Myocyte (in vitro differentiated cells): ENCODE results near the gene NKX2-4. TPM values are rescaled to one million over a fixed set of nuclear protein-coding genes. Genes with fewer than 3 reads are reported as not detected.
"Not testable (repeated sequence)": the region's sequence is repeated elsewhere in the genome, so short reads cannot be mapped to it uniquely, and the experiment has no call there.

Source experiments
- DNase-seq: peaks from one replicate; pipeline ENCODE4 v3.0.0-alpha.2; 2012; ENCODE audit warnings: low read depth
- total RNA-seq: library from RNA; depleted of rRNA; stranded (reverse); fragments of >200 nt; gene quantifications from 2 replicates; pipeline ENCODE4 v1.2.3, GENCODE V29; 2014

Gene NKX2-4
- total RNA-seq, 1 donor from 2014 or later = not detected

DNA sequence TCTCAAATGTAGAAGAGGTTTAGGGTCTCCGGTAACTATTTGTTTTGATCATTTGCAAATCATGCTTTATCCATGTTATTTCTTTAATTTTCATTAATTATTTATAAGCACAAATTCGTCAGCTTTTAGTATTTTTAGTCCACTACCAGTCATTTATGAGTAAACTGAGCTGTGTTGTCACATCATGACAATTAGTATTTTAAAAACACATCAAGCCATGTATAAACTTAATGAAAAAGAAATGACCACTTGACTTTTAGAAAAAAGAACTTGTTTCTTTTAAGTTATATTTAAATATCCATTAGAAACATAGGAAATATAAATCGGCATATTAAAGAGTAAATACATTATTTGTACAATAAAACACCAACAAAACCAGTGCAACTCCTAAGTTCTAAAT lies 2.8 kb downstream of the NKX2-4 start:
- DNase-seq = no peak

DNA sequence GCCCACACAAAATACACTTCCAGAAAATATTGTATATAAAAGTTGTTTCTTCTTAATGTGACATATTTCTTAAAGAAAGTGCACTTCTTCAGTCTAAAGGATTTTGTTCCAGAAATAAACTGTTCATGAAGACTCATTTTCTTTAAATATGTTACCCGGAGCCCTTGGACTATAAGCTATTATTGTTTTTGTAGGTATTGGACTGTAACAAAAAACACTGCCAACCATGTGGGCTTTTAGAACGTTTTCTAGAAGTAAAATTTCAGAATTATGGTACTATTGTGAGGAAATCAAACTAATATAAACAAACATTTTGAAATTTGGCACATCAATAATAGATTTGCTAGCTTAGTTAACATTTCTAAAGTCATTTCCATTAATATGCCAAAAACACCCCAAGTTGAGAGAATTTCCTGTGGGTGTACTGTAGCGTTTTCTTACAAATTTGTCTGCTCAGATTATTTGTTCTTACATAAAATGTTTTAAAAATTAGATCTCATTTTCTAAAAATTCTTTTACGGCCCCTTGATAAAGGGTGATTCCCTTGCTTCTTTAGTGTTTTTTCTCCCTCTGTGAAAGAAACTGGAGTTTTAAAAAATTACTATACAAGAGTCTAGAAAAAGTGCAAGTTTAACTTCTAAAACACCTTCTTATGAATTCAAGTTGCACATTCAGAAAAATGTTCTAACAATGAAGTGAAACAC lies 3.4 kb downstream of the NKX2-4 start:
- DNase-seq = no peak

DNA sequence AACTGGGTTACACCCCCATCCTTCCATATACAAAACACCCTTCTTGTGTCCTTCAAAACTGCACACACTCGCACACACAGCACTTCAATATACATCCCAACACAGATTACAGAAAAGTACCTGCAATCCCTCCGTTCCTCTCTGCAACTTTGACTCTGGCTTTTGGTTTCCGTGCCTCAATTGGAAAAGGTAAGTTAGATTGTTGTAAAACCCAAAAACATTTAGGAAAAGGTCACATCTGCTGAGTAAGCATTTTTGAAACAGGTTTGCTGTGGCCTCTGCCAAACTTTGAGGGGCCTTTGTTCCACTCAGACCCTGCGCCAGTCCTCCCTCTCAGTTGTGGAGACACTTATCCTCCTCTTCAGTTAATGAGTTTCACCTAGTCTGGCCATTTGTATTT lies 4.2 kb downstream of the NKX2-4 start:
- DNase-seq = no peak

DNA sequence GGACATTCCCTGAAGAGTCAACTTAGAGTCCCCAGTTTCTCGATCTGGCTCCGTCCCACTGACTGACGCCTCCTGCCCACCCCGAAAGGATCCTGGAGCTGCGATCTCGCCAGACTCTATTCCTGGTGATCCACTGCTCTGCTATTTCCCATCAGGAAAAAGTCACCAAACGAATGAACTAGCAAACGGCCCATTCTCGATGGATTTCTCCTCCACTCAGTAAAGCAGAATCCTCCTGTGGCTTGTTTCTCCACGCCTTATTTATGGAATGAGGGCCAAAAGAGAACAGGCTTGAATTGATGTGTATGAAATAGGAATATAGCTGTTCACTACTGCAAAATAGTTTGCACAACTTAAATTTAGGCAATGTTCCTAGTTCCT lies 5.4 kb downstream of the NKX2-4 start:
- no peak for DNase-seq

DNA sequence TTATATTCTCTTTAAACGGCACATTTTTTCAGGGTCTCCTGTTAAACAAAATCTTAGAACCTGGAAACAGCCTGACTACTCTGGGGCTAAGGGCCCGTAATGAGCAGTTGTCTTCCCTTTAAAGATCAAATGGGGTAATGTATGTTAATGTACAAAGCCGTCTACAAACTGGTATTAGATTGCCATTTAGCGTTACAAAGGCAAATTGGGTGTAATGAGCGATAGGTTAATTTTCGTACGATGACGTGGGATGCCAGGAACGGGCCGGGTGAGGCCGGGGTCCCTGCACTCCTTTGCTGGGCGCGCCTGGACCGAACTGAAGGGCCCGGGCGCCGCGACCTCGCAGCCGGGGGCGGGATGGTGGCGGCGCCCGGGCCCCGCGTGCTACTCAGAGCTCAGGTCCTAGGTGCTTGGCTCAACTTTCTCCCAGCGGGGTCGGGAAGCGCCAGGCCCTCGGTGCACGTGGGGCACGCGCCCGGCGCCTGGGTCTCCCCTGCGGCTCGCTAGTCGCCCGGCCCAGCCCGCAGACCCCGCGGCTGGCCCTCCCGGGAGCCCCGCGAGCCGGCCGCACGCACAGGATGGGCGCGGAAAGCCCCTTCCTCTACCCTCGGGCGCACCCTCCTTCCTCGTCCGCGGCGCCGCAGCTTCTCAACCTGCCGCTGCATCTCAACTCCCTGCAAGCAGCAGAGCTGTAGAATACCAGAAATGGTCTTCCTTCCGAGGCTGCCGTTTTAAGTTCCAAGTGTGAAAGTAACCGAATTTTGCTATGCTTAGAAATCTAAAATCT lies 5.9 kb downstream of the NKX2-4 start:
- DNase-seq = no peak

DNA sequence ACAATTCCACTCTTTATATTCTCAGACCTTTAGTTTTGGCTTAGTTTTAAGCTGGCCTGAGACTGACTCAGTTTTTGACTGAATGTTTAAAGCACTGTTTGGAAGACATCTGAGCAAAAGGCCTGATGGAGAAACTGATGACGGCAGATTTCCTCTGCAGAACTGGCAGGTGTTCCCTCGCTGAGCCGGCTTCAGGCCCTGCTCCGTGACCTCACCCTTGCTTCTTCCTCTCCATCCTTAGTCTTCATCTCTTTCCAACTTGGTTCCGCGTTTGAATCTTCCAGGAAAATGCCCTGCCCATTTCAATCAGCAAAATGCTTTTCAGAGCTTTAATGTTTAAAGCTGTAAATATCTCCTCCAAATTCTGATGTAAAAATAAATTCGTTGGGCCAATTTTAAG lies 6.6 kb downstream of the NKX2-4 start:
- DNase-seq = no peak

DNA sequence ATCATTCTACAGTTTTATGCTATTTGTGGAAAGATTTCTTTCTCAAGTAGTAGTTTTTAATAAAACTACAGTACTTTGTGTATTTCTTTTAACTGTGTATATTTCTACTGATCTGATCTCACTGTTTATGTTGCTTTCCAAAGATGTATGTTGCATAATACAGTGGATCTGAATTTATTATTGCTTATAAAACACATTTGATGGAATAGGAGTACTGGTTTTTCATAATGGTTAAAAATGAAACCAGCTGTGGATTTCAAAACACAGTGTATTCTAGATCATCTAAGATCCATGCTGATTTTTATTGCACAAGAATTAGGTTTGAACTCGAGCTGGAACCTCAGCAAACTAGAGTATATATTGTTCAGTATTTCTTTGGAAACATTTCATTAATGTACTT lies 8.0 kb downstream of the NKX2-4 start:
- no peak for DNase-seq

DNA sequence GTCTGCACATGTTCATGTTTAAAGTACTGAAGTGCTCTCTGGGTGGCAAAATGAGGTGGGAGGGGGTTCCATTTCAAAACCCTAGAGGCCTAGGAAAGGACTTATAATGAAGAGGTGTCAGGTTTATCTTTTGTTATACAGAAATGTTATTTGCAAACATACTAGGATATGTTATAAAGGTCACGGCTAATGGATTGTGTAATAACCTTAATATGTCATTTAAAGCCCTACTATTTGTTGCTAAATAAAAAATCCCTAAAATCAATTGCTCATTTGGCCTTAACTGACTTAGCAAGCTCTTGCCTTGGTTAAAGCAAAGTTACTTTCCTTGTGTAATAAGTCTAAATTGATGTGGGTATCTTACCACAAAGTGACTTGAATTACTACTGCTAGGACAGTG lies 8.8 kb downstream of the NKX2-4 start:
- DNase-seq = no peak

DNA sequence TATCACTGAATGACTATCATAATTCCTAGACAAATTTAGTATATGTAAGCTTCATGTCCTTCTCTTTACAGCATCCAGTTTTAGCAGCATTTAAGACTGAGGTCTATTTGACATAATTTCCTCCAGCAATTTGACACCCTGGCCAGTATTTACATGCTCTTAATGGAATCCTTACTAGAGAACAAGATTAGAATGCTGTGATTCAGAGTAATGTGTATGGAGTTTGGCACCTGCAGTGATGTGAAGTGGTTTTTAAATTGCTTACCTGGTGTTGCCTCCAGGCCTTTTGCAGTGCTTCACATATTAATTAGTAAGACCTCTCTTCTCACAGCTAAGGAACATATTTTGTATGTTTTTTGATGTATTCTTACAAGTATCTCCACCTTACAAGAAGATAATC lies 9.8 kb downstream of the NKX2-4 start:
- DNase-seq = no peak

DNA sequence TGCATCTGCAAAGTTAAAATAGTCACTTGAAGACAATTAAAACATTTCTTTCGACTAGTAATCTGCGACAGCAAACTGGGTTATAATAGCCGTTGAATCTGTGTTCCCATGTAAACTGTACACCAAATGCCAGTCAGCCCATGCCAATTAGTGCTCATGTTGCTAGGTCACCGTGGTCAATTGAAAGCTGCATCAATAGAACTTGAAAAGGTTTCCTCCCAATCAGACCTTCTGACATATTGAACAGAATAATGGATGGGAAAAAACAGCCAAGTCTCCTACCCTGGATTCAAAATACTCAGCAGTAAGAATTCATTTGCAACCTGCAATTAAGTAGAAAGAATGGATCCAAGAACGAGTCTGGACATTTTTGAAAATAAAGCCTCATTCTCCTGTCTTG lies 11.2 kb downstream of the NKX2-4 start:
- DNase-seq = no peak

DNA sequence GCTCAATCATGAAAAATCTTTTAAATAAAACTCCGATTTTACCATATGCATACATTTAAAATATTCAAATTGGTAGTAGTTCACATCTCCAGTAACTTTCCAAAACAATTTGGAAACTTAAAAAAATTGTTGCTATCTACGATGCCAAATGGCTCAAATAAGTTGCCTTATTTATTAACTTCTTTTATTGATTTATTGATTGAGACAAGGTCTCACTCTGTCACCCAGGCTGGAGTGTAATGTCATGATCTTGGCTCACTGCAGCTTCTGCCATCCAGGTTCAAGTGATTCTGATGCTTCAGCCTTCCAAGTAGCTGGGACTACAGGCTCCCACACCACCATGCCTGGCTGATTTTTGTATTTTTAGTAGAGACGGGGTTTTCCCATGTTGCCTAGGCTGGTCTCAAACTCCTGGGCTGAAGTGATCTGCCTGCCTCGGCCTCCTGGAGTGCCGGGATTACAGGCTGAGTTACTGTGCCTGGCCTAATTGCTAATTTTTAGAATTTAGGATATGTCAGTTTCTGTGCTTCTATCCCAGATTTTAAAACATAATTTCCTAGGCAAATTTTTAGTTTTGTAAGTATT lies 12.9 kb downstream of the NKX2-4 start:
- DNase-seq = no peak

DNA sequence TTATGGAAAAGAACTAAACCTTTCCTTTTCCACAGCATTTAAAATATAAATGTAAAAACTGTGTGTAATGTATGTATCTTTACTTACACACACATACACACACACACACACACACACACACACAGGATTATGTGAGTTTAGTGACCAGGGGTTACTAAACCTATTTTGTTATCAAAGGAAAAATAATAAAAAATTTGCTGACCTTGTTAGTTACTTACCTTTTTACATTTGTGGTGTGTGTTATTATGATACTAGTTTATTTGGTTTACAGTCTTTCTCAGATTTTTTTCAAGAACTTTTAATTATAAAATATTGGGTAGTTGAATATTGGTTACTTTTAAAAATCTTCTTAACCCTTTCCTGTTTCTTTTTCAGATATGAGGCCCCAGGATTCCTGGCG lies 15.7 kb downstream of the NKX2-4 start:
- DNase-seq = no peak

DNA sequence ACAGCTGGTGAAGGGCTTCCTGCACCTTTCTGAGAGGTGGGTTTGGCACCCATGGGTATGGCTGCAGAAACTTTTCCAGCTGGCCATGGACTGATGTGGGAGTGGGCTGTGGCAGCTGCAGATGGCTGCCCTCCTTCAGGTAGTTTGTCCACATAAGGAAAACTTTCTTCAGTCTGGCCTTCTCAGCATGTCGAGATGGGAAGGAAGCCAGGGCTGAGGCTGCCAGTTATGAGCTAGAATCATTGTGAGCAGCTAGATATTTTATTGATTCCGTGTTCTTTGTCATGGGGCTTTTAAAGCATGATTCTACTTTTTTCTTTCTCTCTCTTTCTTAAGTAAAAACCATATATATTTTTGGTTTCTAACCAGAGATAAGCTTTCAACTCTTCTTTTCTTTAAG lies 16.6 kb downstream of the NKX2-4 start:
- no peak for DNase-seq

DNA sequence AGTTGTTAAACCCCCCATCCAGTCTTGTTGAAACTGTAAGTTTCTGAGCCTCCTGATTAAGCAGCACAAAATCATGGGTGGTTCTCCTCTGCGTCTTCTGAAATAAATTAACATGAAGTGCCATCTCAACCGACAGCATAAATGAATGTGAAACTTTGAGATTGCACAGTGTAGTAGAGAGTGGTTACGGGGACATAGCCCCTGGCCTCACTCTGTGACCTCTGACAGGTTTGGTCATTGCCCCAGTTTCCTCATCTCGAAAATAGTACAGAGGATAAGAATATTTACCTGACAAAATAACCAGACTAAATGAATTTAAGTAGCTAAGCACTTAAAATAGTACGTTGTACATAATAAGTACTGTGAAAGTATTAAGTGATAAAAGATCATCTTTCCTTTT lies 19.1 kb downstream of the NKX2-4 start:
- DNase-seq = no peak

DNA sequence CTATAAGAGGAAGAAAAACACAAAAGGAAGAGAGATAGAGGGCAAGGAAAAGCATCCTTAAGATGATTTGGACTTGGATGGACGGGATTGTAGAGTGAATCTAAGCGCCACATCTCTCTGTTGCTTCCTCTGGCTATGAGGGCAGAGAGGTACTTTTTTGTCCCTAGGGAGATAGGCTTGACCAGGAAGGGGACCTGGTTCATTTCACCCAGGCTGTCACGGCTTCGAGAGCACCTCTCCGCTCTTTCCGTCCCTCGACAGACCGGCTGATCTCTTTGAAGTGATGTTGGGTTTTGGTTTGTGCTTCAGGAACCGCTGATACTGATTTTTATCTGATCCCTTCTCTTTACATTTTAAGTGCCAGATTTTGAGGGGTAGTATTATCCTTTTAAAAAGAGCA lies 19.6 kb downstream of the NKX2-4 start:
- DNase-seq = no peak

DNA sequence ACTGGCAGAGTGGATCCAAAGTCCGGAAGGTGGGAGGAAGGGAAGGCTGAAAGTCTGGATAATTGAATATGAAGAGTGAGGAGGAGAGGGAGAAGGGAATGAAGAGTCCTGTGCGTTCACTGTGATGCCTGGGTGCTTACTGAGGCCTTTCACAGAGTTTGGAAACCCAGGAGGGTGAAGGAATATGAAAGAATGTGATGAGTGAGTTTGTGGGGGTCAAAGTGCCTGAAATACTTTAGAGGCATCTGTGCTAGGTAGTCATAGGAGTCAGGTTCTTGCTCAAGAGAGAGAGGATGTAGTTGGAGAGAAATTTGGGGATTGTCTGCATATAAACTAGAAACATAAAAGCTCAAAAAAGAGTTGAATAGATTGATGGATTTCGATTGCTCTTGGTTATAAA lies 20.7 kb downstream of the NKX2-4 start:
- DNase-seq = no peak

DNA sequence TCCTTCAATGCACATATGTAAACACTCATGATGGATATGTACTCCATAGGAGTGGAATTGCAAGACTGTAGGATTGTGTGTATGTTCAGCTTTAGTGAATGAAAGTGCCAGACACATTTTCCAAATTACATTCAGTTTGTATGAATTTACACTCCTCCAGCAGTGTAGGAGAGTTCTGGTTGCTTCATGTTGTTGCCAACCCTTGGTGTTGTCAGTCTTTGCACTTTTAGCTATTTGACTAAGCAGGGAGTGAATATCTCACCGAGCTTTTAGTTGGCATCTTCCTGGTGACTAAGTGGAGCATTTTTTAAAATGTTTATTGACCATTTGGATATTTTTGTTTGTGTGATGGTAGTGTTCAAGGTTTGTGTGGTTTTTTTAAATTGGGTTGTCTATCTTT lies 23.9 kb downstream of the NKX2-4 start:
- DNase-seq = peak; percentile 6

DNA sequence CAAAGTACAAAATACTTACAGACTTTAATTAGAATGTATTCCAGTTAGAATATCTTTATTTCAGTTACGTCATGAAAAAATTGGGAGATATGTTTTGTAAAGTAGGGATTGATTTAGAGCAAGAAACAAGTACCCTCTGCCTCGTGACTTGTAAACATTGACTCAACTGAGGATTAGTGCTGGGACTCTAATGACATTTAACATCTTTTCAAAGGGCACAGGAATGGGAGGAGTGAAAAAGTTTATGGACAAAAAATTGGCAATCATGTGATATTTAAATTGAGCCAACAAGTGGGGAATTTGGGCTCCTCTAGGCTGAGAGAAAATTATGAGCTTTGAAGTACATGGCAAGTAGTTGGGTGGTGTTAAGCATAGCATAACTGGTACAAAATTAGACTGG lies 25.3 kb downstream of the NKX2-4 start:
- DNase-seq = no peak

DNA sequence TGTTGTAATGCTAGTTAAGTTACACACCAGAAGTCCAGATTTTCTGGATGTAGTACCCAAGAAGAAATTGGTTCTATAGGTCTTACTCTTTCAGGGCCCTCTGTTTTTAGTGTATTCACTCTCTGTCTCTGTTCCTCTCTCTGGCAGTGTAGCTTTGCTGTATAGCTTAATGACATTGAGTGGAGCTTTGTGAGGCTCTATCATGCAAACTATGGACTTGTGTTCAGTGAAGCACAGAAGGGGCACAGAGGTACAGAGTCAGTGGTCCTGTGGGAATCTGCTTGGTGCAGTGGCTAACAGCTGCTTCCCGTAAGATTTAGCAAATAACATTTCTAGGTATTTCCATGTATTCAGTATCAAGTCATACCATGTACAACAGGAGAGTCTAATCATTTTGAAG lies 26.1 kb downstream of the NKX2-4 start:
- no peak for DNase-seq

DNA sequence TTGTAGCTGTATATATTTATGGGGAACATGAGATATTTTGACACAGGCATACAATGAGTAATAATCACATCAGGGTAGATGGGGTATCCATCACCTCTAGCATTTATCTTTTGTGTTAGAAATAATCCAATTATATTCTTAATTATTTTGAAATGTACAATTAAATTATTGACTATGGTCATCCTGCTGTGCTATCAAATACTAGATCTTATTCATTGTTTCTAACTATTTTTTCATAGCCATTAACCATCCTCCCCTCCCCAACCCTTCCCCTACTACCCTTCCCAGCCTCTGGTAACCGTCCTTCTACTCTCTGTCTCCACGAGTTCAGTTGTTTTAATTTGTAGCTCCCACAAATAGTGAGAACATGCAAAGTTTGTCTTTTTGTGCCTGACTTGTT lies 28.5 kb downstream of the NKX2-4 start:
- no peak for DNase-seq

DNA sequence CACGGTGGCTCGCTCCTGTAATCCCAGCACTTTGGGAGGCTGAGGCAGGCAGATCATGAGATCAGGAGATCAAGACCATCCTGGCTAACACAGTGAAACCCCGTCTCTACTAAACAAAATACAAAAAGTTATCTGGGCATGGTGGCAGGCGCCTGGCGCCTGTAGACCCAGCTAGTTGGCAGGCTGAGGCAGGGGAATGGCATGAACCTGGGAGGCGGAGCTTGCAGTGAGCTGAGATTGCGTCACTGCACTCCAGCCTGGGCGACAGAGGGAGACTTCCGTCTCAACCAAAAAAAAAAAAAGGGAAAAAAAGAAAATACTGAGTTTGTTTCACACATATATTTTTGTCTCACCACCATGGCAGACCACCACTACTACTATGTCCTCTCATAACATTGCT lies 31.1 kb downstream of the NKX2-4 start:
- DNase-seq = not testable (repeated sequence)

DNA sequence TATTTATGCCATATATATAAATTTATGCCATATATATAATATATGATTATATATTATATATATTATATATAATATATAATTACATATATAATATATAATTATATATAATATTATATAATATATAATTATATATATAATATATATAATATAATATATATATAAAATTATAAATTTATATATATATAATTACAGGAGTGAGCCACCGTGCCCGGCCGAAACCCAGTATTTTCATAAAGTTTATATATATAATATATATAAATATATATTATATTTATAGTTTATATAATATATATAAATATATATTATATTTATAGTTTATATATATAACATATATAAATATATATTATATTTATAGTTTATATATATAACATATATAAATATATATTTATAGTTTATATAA lies 31.6 kb downstream of the NKX2-4 start:
- DNase-seq = no peak

DNA sequence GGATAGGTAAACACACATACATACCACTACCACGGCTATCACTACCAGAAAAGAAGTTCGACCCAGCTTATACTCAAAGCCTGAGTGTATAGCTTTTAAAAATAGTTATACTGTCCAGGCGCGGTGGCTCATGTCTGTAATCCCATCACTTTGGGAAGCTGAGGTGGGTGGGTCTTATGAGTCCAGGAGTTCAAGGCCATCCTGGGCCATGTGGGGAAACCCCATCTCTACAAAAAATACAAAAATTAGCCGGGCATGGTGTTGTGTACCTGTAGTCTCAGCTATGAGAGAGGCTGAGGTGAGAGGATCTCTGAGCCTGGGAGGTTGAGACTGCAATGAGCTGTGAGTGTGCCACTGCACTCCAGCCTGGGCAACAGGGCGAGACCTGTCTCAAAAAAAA lies 32.9 kb downstream of the NKX2-4 start:
- no peak for DNase-seq
